ENCODE measurements around the gene RHBDF2. TPM values are rescaled to one million over a fixed set of nuclear protein-coding genes. Genes with fewer than 3 reads are reported as not detected.

The RHBDF2 gene
- total and polyA plus RNA-seq, 2 donors (not counting 1 experiment from before 2014, with no cell fraction given): 288 to 482 TPM

- Histone ChIP-seq H3K9ac (ENCODE audit: low read length) (no peak overlapping the region), H3K27me3 (replicated peaks in 1 of 4; ENCODE audit: control extremely low read depth in 1 of 4, control insufficient read depth in 3 of 4, insufficient read depth in 4 of 4, low read length in 3 of 4) (no peaks in the 10 kb centered on the region), H3K27ac (ENCODE audit: low read length in 2 of 2) (no peak overlapping the region), H3K79me2 (ENCODE audit: control insufficient read depth, insufficient read depth, low read length) (peaks cover 82% of the 10 kb centered on the region), H3K4me3 (ENCODE audit: control extremely low read depth in 1 of 5, extremely low read depth in 1 of 5, insufficient read depth in 1 of 5, low read depth in 2 of 5, low read length in 4 of 5) (no peak overlapping the region), H3K36me3 (replicated peaks in 1 of 2; ENCODE audit: control extremely low read depth in 1 of 2, control insufficient read depth in 1 of 2, extremely low read depth in 1 of 2, insufficient read depth in 2 of 2, low read length in 1 of 2) (peaks cover 0 to 4% of the 10 kb centered on the region in 2 experiments), H3K9me3 (ENCODE audit: control extremely low read depth in 1 of 3, control insufficient read depth in 2 of 3, insufficient read depth in 1 of 3, low read length in 2 of 3) (peaks cover 0 to 4% (median 0%) of the 10 kb centered on the region in 3 donors), H3K4me1 (ENCODE audit: control insufficient read depth in 2 of 2, insufficient read depth in 2 of 2, low read length in 2 of 2) (peaks cover 53% of the 10 kb centered on the region in 2 donors), H3K4me2 (replicated peaks; ENCODE audit: low read depth, low read length, poor library complexity, severe bottlenecking) (no peak overlapping the region), H2AFZ (ENCODE audit: insufficient read depth, low read depth, low read length, poor library complexity, severe bottlenecking) (no peak overlapping the region), H4K20me1 (ENCODE audit: control insufficient read depth, insufficient read depth, low read length, poor library complexity, severe bottlenecking) (peaks cover 83% of the 10 kb centered on the region)
- DNase-seq: no peak
- ATAC-seq (ENCODE audit: low read depth): no peak
- Mint-ChIP-seq H3K9me3 (ENCODE audit: insufficient read depth) (no peaks in the 10 kb centered on the region), H3K27me3 (no peaks in the 10 kb centered on the region), H3K4me1 (peaks cover 73% of the 10 kb centered on the region), H3K4me3 (no peak overlapping the region), H3K27ac (no peak overlapping the region)
- ChIA-PET CTCF (interaction anchor here (0.8 to 3.0 kb wide), 8 partner anchors 10 to 147 kb away, joined by 3 to 11 read pairs (median 6); no protein-coding TSS in a partner anchor), POLR2A (no interaction called here)
- intact Hi-C loops (cut with micrococcal nuclease): no loop called here
- TF ChIP-seq EZH2 (IDR thresholded peaks at IDR 0.05; ENCODE audit: borderline replicate concordance, insufficient read depth, low read depth, low read length, poor library complexity, severe bottlenecking): no peak
- TF ChIP-seq, protein P1, sequence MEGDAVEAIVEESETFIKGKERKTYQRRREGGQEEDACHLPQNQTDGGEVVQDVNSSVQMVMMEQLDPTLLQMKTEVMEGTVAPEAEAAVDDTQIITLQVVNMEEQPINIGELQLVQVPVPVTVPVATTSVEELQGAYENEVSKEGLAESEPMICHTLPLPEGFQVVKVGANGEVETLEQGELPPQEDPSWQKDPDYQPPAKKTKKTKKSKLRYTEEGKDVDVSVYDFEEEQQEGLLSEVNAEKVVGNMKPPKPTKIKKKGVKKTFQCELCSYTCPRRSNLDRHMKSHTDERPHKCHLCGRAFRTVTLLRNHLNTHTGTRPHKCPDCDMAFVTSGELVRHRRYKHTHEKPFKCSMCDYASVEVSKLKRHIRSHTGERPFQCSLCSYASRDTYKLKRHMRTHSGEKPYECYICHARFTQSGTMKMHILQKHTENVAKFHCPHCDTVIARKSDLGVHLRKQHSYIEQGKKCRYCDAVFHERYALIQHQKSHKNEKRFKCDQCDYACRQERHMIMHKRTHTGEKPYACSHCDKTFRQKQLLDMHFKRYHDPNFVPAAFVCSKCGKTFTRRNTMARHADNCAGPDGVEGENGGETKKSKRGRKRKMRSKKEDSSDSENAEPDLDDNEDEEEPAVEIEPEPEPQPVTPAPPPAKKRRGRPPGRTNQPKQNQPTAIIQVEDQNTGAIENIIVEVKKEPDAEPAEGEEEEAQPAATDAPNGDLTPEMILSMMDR (IDR thresholded peaks at IDR 0.05): no peak
- WGBS (ENCODE audit: insufficient coverage): 98% methylated on average over 6 of the region's 6 CpGs
Observed at GRCh38 chr17:76449126-76449525, 52.1 kb downstream of the RHBDF2 start.

GRCh38 chr17:76447931-76448652 is 53.1 kb downstream of the RHBDF2 start:
- no peak overlapping the region for H3K4me3 ChIP-seq (ENCODE audit: control extremely low read depth in 1 of 5, extremely low read depth in 1 of 5, insufficient read depth in 1 of 5, low read depth in 2 of 5, low read length in 4 of 5)
- H3K4me1 ChIP-seq (ENCODE audit: control insufficient read depth in 2 of 2, insufficient read depth in 2 of 2, low read length in 2 of 2): peaks cover 58 to 62% of the 10 kb centered on the region in 2 donors
- H4K20me1 ChIP-seq (ENCODE audit: control insufficient read depth, insufficient read depth, low read length, poor library complexity, severe bottlenecking): peaks cover 93% of the 10 kb centered on the region
- H3K79me2 ChIP-seq (ENCODE audit: control insufficient read depth, insufficient read depth, low read length): peaks cover 93% of the 10 kb centered on the region
- intact Hi-C loops (cut with micrococcal nuclease): no loop called here
- TF ChIP-seq, protein P1 (IDR thresholded peaks at IDR 0.05): no peak
- no peak for TF ChIP-seq EZH2 (IDR thresholded peaks at IDR 0.05; ENCODE audit: borderline replicate concordance, insufficient read depth, low read depth, low read length, poor library complexity, severe bottlenecking)
- H3K4me2 ChIP-seq (replicated peaks; ENCODE audit: low read depth, low read length, poor library complexity, severe bottlenecking): peak overlapping the region; percentile 1
- ATAC-seq (ENCODE audit: low read depth) (no peak), DNase-seq (no peak)
- POLR2A ChIA-PET: no interaction called here
- no peak overlapping the region for H3K9ac ChIP-seq (ENCODE audit: low read length)
- 86% methylated on average over 6 of the region's 7 CpGs for WGBS (ENCODE audit: insufficient coverage)
- H3K27ac ChIP-seq (ENCODE audit: low read length in 2 of 2): no peak overlapping the region
- H3K27me3 Mint-ChIP-seq: no peaks in the 10 kb centered on the region
- no peaks in the 10 kb centered on the region for H3K9me3 ChIP-seq (ENCODE audit: control extremely low read depth in 1 of 3, control insufficient read depth in 2 of 3, insufficient read depth in 1 of 3, low read length in 2 of 3)
- H3K27ac Mint-ChIP-seq: no peak overlapping the region
- CTCF ChIA-PET: interaction anchor here (1.3 to 2.5 kb wide), 3 partner anchors 11 to 50 kb away, joined by 5 to 11 read pairs (median 6); no protein-coding TSS in a partner anchor
- H3K36me3 ChIP-seq (replicated peaks in 1 of 2; ENCODE audit: control extremely low read depth in 1 of 2, control insufficient read depth in 1 of 2, extremely low read depth in 1 of 2, insufficient read depth in 2 of 2, low read length in 1 of 2): peaks cover 0 to 5% of the 10 kb centered on the region in 2 experiments
- peaks cover 79% of the 10 kb centered on the region for H3K4me1 Mint-ChIP-seq
- H3K4me3 Mint-ChIP-seq: no peak overlapping the region
- no peaks in the 10 kb centered on the region for H3K27me3 ChIP-seq (replicated peaks in 1 of 4; ENCODE audit: control extremely low read depth in 1 of 4, control insufficient read depth in 3 of 4, insufficient read depth in 4 of 4, low read length in 3 of 4)
- H3K9me3 Mint-ChIP-seq (ENCODE audit: insufficient read depth): no peaks in the 10 kb centered on the region
- H2AFZ ChIP-seq (ENCODE audit: insufficient read depth, low read depth, low read length, poor library complexity, severe bottlenecking): no peak overlapping the region

All from B cell (primary cell).